PC-3 (cell line): ENCODE results near the gene RPS17. TPM values are rescaled to one million over a fixed set of nuclear protein-coding genes. Genes with fewer than 3 reads are reported as not detected.

Experiments
- ATAC-seq: fragments of 200-7000 bp; cut with Tn5 transposase; 2 replicates; pipeline ENCODE4 v1.9.1; 2020; ENCODE audit warnings: mild to moderate bottlenecking, moderate library complexity
- BruUV-seq: library from RNA; stranded (reverse); fragments of 400-500 nt; replicated peaks from 2 replicates; lab custom pipeline; 2021; lab: Mats Ljungman, UMichigan
- CTCF ChIA-PET: fragments of 300-600 bp; sonication (Branson Sonifier 250); formaldehyde crosslinking; loops from one replicate; lab custom pipeline; 2022; ENCODE audit warnings: antibody characterized with exemption; lab: Charles Lee
- POLR2A ChIA-PET: fragments of 300-600 bp; sonication (Branson Sonifier 250); formaldehyde crosslinking; loops from one replicate; lab custom pipeline; 2022; ENCODE audit warnings: antibody characterized with exemption; ENCODE audit not compliant: unreplicated experiment; lab: Charles Lee
- DNase-seq: peaks from one replicate; pipeline ENCODE4 v3.0.0-alpha.2; 2015
- H2AFZ ChIP-seq: fragments of 300-600 bp; sonication (generic); 2 replicates; pipeline ENCODE4 v1.6.0; 2016; ENCODE audit warnings: antibody characterized with exemption, low read length
- H3F3A ChIP-seq: fragments of 300-600 bp; sonication (generic); one replicate; pipeline ENCODE4 v1.6.0; 2017; ENCODE audit warnings: antibody characterized with exemption, low read length, control low read depth, mild to moderate bottlenecking; ENCODE audit not compliant: unreplicated experiment
- H3K27ac ChIP-seq: fragments of 300-600 bp; sonication (generic); 2 replicates; pipeline ENCODE4 v1.5.1; 2016; ENCODE audit warnings: mild to moderate bottlenecking, low read length
- H3K27me3 ChIP-seq: fragments of 300-600 bp; sonication (generic); 2 replicates; pipeline ENCODE4 v1.6.1; 2016; ENCODE audit warnings: low read length, mixed read lengths
- H3K36me3 ChIP-seq: fragments of 300-600 bp; sonication (generic); 2 replicates; pipeline ENCODE4 v1.6.1; 2016; ENCODE audit warnings: low read depth, mixed run types, low read length, mixed read lengths
- H3K4me1 ChIP-seq: fragments of 300-600 bp; sonication (generic); 2 replicates; pipeline ENCODE4 v1.5.1; 2016; ENCODE audit warnings: low read length; ENCODE audit not compliant: insufficient read depth
- H3K4me2 ChIP-seq: fragments of 300-600 bp; sonication (generic); 2 replicates; pipeline ENCODE4 v1.6.0; 2016; ENCODE audit warnings: low read length
- H3K4me3 ChIP-seq: fragments of 300-600 bp; sonication (generic); 2 replicates; pipeline ENCODE4 v1.5.1; 2016; ENCODE audit warnings: mild to moderate bottlenecking, low read length, mixed read lengths
- H3K79me2 ChIP-seq: fragments of 300-600 bp; sonication (generic); 2 replicates; pipeline ENCODE4 v1.6.1; 2017; ENCODE audit warnings: low read length, mixed read lengths
- H3K9ac ChIP-seq: fragments of 300-600 bp; sonication (generic); 2 replicates; pipeline ENCODE4 v1.6.0; 2016; ENCODE audit warnings: mild to moderate bottlenecking, low read length
- H3K9me2 ChIP-seq: fragments of 300-600 bp; sonication (generic); replicated peaks from 2 replicates; pipeline ENCODE4 v1.6.1; 2016; ENCODE audit warnings: mixed run types, low read length, mixed read lengths
- H3K9me3 ChIP-seq: fragments of 300-600 bp; sonication (generic); 2 replicates; pipeline ENCODE4 v1.6.1; 2016; ENCODE audit warnings: low read length, mixed read lengths
- H4K20me1 ChIP-seq: fragments of 300-600 bp; sonication (generic); 2 replicates; pipeline ENCODE4 v1.6.1; 2016; ENCODE audit warnings: low read length, mixed read lengths
- CTCF ChIP-seq: fragments of 300-600 bp; sonication (generic); conservative IDR thresholded peaks from 2 replicates; pipeline ENCODE4 v1.5.1; 2017; ENCODE audit warnings: antibody characterized with exemption, low read depth, mild to moderate bottlenecking, low read length
- EZH2 ChIP-seq: fragments of 300-600 bp; sonication (generic); IDR thresholded peaks from one replicate; pipeline ENCODE4 v1.6.1; 2017; ENCODE audit warnings: antibody characterized with exemption, mild to moderate bottlenecking, low read length; ENCODE audit not compliant: unreplicated experiment
- EZH2phosphoT487 ChIP-seq: fragments of 300-600 bp; sonication (generic); IDR thresholded peaks from 2 replicates; pipeline ENCODE4 v1.6.1; 2018; ENCODE audit warnings: mild to moderate bottlenecking, antibody characterized with exemption, low read length, borderline replicate concordance
- intact Hi-C: fragments of 100-400 bp; cut with micrococcal nuclease; formaldehyde crosslinking; loops from 2 replicates; pipeline ENCODE4 v1.9.0; 2023
- total RNA-seq: library from RNA; depleted of rRNA; stranded (reverse); fragments of >200 nt; gene quantifications from 2 replicates; pipeline ENCODE4 v1.2.3, GENCODE V29; 2014

The RPS17 gene
- total RNA-seq, 1 experiment from 2014 or later, result 3,194 TPM

- peaks cover 18% of the 10 kb centered on the region for H3K4me1 ChIP-seq
- H3K27ac ChIP-seq, result peak overlapping the region; percentile 35
- peak; percentile 11; the same call in 1 of the 2 replicates for ATAC-seq
- peak overlapping the region; percentile 6; the same call in 1 of the 2 replicates for H3K9ac ChIP-seq
- no TSS peak for BruUV-seq
- TF ChIP-seq EZH2phosphoT487, result no peak
- no peak for TF ChIP-seq CTCF
- no peak for TF ChIP-seq EZH2
- CTCF ChIA-PET, result no interaction called here
- H3K27me3 ChIP-seq, result 0 out of 2 replicates have a peak, but pooled peaks cover 10% of the 10 kb centered on the region
- no peaks in the 10 kb centered on the region for H4K20me1 ChIP-seq
- H3K4me2 ChIP-seq, result peak overlapping the region; percentile 73
- peak overlapping the region; percentile 56 for H3K4me3 ChIP-seq
- H3K79me2 ChIP-seq, result no peaks in the 10 kb centered on the region
- no peaks in the 10 kb centered on the region for H3K9me3 ChIP-seq
- POLR2A ChIA-PET, result no interaction called here
- DNase-seq, result peak; percentile 72
- no peaks in the 10 kb centered on the region for H3K9me2 ChIP-seq
- peak overlapping the region; percentile 77 for H2AFZ ChIP-seq
- H3K36me3 ChIP-seq, result no peaks in the 10 kb centered on the region
- intact Hi-C loops, result no loop called here
- no peaks in the 10 kb centered on the region for H3F3A ChIP-seq
Observed at GRCh38 chr15:82570721-82571508, 30.7 kb upstream of the RPS17 start.

- 0 out of 2 replicates have a peak, but pooled peaks cover 2% of the 10 kb centered on the region for H3K27me3 ChIP-seq
- BruUV-seq, result no TSS peak
- TF ChIP-seq CTCF, result no peak
- TF ChIP-seq EZH2phosphoT487, result no peak
- no peak for TF ChIP-seq EZH2
Observed at GRCh38 chr15:82569834-82570233, 29.6 kb upstream of the RPS17 start.

GRCh38 chr15:82568986-82569385 lies 28.7 kb upstream of the RPS17 start:
- ChIA-PET CTCF (interaction anchor here (0.6 kb wide), 1 partner anchor 11 kb away, joined by 3 read pairs; no protein-coding TSS in a partner anchor), POLR2A (no interaction called here)
- Histone ChIP-seq H3K27me3 (no peaks in the 10 kb centered on the region), H4K20me1 (no peaks in the 10 kb centered on the region), H3F3A (no peaks in the 10 kb centered on the region), H2AFZ (no peak overlapping the region), H3K36me3 (no peaks in the 10 kb centered on the region), H3K9me3 (no peaks in the 10 kb centered on the region), H3K4me1 (peaks cover 18% of the 10 kb centered on the region), H3K9me2 (no peaks in the 10 kb centered on the region), H3K9ac (no peak overlapping the region), H3K4me2 (no peak overlapping the region), H3K27ac (no peak overlapping the region), H3K79me2 (no peaks in the 10 kb centered on the region), H3K4me3 (no peak overlapping the region)
- no TSS peak for BruUV-seq
- TF ChIP-seq EZH2phosphoT487, result no peak
- no peak for TF ChIP-seq CTCF
- DNase-seq (no peak), ATAC-seq (no peak)
- intact Hi-C loops, result no loop called here

More at GRCh38 chr15:82569834-82570233, 29.6 kb upstream of the RPS17 start:
- Histone ChIP-seq H3K9me3 (no peaks in the 10 kb centered on the region), H3K27ac (no peak overlapping the region), H4K20me1 (no peaks in the 10 kb centered on the region), H3K4me2 (no peak overlapping the region), H3K36me3 (no peaks in the 10 kb centered on the region), H3K79me2 (no peaks in the 10 kb centered on the region), H3K4me1 (peaks cover 18% of the 10 kb centered on the region), H3K9ac (no peak overlapping the region), H3K4me3 (no peak overlapping the region), H2AFZ (no peak overlapping the region), H3F3A (no peaks in the 10 kb centered on the region), H3K9me2 (no peaks in the 10 kb centered on the region)
- intact Hi-C loops, result no loop called here
- ChIA-PET CTCF (no interaction called here), POLR2A (no interaction called here)
- ATAC-seq (no peak), DNase-seq (no peak)
